Natural killer cell treated with Interleukin-12 subunit alpha and Interleukin-12 subunit beta and Interleukin-15 and Interleukin-18, amount 100 ng/mL, for 72 hours (primary cell): ENCODE results near the gene CEP55. TPM values are rescaled to one million over a fixed set of nuclear protein-coding genes. Genes with fewer than 3 reads are reported as not detected.

Source experiments
- ATAC-seq, 2 donors: fragments of 150-1000 bp; cut with Tn5 transposase in 1 of 2; sonication (Bioruptor Pico), chemical (Tn5 transposase) in 1 of 2; 2 replicates each; pipeline ENCODE4 v1.10.0; 2021
- DNase-seq: peaks from one replicate; pipeline ENCODE4 v3.0.0; 2022; ENCODE audit warnings: low spot score
- H3K27ac Mint-ChIP-seq, 2 donors: 1 replicate in 1 of 2; 2 replicates in 1 of 2; pipeline ENCODE4 v1.8.0; 2022; ENCODE audit warnings: mixed read lengths in 2 of 2, mild to moderate bottlenecking in 1 of 2, moderate library complexity in 1 of 2
- H3K27me3 Mint-ChIP-seq, 2 donors: 1 replicate in 1 of 2; 2 replicates in 1 of 2; pipeline ENCODE4 v1.8.0; 2022; ENCODE audit warnings: mixed read lengths in 2 of 2
- H3K36me3 Mint-ChIP-seq: one replicate; pipeline ENCODE4 v1.8.0; 2022; ENCODE audit warnings: mixed read lengths
- H3K4me1 Mint-ChIP-seq, 2 donors: 1 replicate in 1 of 2; 2 replicates in 1 of 2; pipeline ENCODE4 v1.8.0; 2022; ENCODE audit warnings: low read depth in 2 of 2, mixed read lengths in 2 of 2, mild to moderate bottlenecking in 1 of 2
- H3K4me3 Mint-ChIP-seq: one replicate; pipeline ENCODE4 v1.8.0; 2022; ENCODE audit warnings: mixed read lengths
- H3K9me3 Mint-ChIP-seq: 2 replicates; pipeline ENCODE4 v1.8.0; 2022; ENCODE audit warnings: mixed read lengths
- total RNA-seq, 2 donors: library from RNA; stranded (reverse); gene quantifications; one replicate each; pipeline ENCODE4 v1.2.3, GENCODE V29; 2022

Gene CEP55
- total RNA-seq, 2 donors from 2014 or later, result 23.7 to 45.7 TPM

DNA sequence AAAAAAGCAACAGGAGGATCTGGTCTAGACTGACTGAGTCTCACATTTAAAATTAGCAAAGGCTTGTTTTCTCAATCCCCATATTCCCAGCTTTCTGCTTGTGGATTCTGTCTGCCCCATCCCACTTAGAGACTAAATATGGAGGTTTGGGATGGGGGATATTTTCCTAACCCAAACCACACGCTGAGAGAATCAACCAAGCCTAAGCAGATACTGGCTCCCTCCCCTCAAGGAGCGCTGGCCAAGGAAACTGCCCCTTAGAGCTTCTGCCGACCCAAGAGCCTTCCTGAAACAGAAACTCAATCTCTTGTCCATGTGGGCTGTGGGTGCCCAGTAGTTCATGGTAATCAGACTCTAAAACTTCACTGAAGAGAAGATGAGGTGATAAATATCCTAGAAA, 74.0 kb downstream of the CEP55 start:
- DNase-seq (no peak), ATAC-seq (no peak)
- H3K9me3 Mint-ChIP-seq, result no peaks in the 10 kb centered on the region
- H3K4me1 Mint-ChIP-seq, result peaks cover 0 to 3% of the 10 kb centered on the region in 2 donors
- H3K4me3 Mint-ChIP-seq, result no peak overlapping the region
- no peaks in the 10 kb centered on the region for H3K36me3 Mint-ChIP-seq
- H3K27ac Mint-ChIP-seq, result no peak overlapping the region
- H3K27me3 Mint-ChIP-seq, result peaks cover 43 to 70% of the 10 kb centered on the region in 2 donors

DNA sequence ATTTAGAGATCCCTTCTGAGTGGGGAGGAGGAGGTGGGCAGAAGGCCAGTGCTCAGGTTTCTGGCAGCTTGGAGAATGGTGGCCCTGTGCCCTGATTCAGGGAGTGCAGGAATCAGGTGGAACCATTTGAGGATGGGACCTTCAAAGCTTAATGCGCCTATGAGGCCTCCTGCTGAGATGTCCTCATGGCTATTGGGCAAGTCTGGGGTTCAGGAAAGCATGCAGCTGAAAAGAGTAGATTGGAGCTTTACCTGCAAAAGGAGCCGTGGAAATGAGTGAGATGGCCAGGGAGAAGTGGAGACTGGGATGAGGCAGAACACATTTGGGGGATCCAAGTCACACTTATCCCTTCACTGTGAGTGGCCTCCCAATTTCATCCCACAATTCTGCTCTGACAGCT, 76.2 kb downstream of the CEP55 start:
- no peaks in the 10 kb centered on the region for H3K9me3 Mint-ChIP-seq
- no peak overlapping the region for H3K4me3 Mint-ChIP-seq
- H3K4me1 Mint-ChIP-seq, result no peaks in the 10 kb centered on the region
- DNase-seq (no peak), ATAC-seq (no peak)
- no peaks in the 10 kb centered on the region for H3K36me3 Mint-ChIP-seq
- no peak overlapping the region for H3K27ac Mint-ChIP-seq
- H3K27me3 Mint-ChIP-seq, result peaks cover 32 to 62% of the 10 kb centered on the region in 2 donors

DNA sequence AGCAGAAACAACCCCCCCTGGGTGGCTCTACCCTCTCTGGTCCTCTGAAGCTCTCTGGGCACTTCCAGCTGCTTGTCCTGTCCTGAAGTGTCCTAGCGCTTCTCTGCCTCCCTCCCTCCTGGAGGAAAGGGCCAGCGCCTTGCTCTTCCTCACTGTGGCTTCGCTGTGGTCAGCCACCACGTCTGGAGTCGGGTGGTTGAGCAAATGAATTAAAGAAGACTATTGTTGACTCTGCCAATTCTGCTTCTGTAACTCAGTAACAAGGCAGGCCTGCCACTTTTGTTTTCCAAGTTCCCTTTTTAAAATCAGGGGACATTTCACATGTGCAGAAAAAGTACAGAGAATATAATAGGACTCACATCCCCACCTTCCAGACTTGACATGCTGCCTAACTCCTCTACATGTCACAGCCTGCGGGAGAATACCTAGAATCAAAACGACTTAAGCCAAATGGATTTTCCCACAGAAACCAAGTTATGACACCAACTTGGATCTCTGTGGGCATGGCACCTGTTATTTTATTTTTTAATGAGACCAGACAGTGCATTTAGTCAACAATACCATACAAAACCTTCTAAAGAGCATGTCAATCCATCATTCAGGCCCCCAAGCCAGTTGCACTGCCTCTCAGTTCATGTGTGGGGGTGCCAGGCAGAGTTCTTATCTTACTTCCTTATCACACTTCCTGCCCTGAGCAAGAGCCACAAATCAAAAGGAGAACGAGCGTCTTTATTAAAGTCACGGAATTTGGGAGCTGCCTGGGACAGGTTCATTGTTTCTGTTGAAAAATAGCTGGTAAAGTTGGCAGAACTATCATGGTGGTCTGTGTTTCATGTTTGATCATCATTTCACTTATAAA, 76.9 kb downstream of the CEP55 start:
- DNase-seq (no peak), ATAC-seq (no peak)
- no peaks in the 10 kb centered on the region for H3K4me1 Mint-ChIP-seq
- no peak overlapping the region for H3K27ac Mint-ChIP-seq
- peaks cover 29 to 63% of the 10 kb centered on the region in 2 donors for H3K27me3 Mint-ChIP-seq
- H3K4me3 Mint-ChIP-seq, result no peak overlapping the region
- H3K36me3 Mint-ChIP-seq, result no peaks in the 10 kb centered on the region
- H3K9me3 Mint-ChIP-seq, result no peaks in the 10 kb centered on the region

DNA sequence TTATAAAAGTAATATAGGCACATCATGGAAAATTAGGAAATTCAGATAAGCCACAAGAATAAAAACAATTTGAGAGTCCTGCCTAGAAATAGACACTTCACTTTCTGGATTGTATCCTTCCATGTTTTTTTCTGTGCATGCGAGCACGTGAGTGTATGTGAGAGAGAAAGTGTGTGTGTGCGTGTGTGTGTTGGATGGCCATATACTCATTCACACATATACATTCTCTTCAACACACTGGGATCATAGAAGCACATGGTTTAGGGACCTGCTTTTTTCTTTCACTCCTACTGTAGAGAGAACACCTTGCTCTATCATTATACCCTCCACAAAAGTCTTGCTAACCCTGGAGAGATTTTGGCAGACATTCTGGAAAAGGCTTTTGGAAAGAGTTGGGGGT, 77.5 kb downstream of the CEP55 start:
- Mint-ChIP-seq H3K4me1 (no peaks in the 10 kb centered on the region), H3K4me3 (no peak overlapping the region), H3K27ac (no peak overlapping the region), H3K36me3 (no peaks in the 10 kb centered on the region), H3K27me3 (peaks cover 28 to 63% of the 10 kb centered on the region in 2 donors), H3K9me3 (no peaks in the 10 kb centered on the region)
- ATAC-seq, result no peak
- DNase-seq, result no peak

DNA sequence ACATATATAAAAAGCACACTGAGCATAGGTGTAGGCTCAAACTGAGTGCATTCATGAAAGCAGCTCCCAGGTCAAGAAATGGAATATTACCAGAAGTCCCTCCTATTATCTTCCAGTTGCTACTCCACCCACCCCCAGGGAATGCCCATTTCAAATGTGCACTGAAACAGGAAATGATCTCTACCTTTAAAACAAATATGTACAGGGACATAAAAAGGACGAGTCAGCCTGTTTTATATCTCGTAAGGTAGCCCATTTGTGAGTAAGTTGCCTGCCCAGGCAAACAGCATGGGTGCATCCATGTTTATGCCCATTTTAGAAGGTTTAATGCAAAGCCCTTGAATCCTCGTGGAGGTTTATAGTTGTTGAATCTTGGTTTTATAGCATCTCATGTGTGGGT, 80.5 kb downstream of the CEP55 start:
- H3K36me3 Mint-ChIP-seq, result no peaks in the 10 kb centered on the region

DNA sequence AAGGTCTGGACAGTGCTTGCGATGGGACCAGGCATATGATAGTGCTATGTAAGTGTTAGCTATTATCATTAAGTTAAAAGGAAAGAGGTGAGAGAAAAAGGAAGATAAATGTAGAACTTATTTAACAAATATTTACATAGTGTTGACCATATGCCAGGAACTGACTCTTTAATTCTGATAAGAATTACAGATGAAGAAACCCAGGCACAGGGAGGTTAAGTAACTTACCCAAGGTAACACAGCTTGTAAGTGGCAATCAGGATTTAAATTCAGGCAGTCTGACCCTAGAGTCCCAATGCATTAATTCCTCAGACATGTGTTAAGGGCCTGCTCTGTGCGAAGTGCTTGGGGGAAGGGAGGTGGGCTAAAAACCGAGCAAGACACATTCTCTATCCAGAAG, 81.2 kb downstream of the CEP55 start:
- ATAC-seq (no peak), DNase-seq (no peak)
- peaks cover 17 to 45% of the 10 kb centered on the region in 2 donors for H3K27me3 Mint-ChIP-seq
- no peak overlapping the region for H3K27ac Mint-ChIP-seq
- H3K4me3 Mint-ChIP-seq, result no peak overlapping the region
- H3K4me1 Mint-ChIP-seq, result no peaks in the 10 kb centered on the region
- no peaks in the 10 kb centered on the region for H3K36me3 Mint-ChIP-seq
- H3K9me3 Mint-ChIP-seq, result peaks cover 4% of the 10 kb centered on the region

More for the DNA sequence above, 80.5 kb downstream of the CEP55 start:
- Mint-ChIP-seq H3K4me1 (no peaks in the 10 kb centered on the region), H3K4me3 (no peak overlapping the region), H3K9me3 (peaks cover 4% of the 10 kb centered on the region), H3K27ac (no peak overlapping the region), H3K27me3 (peaks cover 23 to 52% of the 10 kb centered on the region in 2 donors)
- DNase-seq (no peak), ATAC-seq (no peak)

Other genes with a start within 250 kb of the CEP55 start
- gene MYOF, start 14.3 kb upstream of the CEP55 start, total RNA-seq, result 10 to 100 TPM in 1 of 2 donors, under 1 TPM in 1; 0.57 to 15.8 TPM
- gene FFAR4, start 70.1 kb downstream of the CEP55 start, total RNA-seq, result not detected
- not detected for gene RBP4, start 104.6 kb downstream of the CEP55 start, total RNA-seq
- not detected for gene PDE6C, start 115.9 kb downstream of the CEP55 start, total RNA-seq
- gene FRA10AC1, start 206.0 kb downstream of the CEP55 start, total RNA-seq, result 10 to 100 TPM; 11.9 to 17.8 TPM